Trophoblast cell (in vitro differentiated cells and primary cell): ENCODE measurements around the gene ITGB3BP.

Experiments used
- DNase-seq, 2 donors: peaks; one replicate each; pipeline ENCODE4 v3.0.0-alpha.2; 2016
- H2AFZ ChIP-seq: 2 replicates; pipeline ENCODE4 v1.6.1; 2013; ENCODE audit warnings: low read length, moderate library complexity, mild to moderate bottlenecking; ENCODE audit not compliant: insufficient read depth, poor library complexity
- H2AK5ac ChIP-seq: 2 replicates; pipeline ENCODE4 v1.6.1; 2013; ENCODE audit warnings: mild to moderate bottlenecking, low read length
- H2BK120ac ChIP-seq: 2 replicates; pipeline ENCODE4 v1.6.1; 2013; ENCODE audit warnings: low read length, mild to moderate bottlenecking, moderate library complexity; ENCODE audit not compliant: insufficient read depth, poor library complexity
- H2BK12ac ChIP-seq: 2 replicates; pipeline ENCODE4 v1.6.1; 2013; ENCODE audit warnings: mild to moderate bottlenecking, low read length, moderate library complexity
- H2BK5ac ChIP-seq: 2 replicates; pipeline ENCODE4 v1.6.1; 2013; ENCODE audit warnings: low read length, low read depth, moderate library complexity, mild to moderate bottlenecking; ENCODE audit not compliant: poor library complexity
- H3K14ac ChIP-seq: 2 replicates; pipeline ENCODE4 v1.6.1; 2013; ENCODE audit warnings: mild to moderate bottlenecking, low read length
- H3K18ac ChIP-seq: 2 replicates; pipeline ENCODE4 v1.6.1; 2013; ENCODE audit warnings: mild to moderate bottlenecking, low read length
- H3K23ac ChIP-seq: 2 replicates; pipeline ENCODE4 v1.6.1; 2013; ENCODE audit warnings: low read length
- H3K27ac ChIP-seq: 2 replicates; pipeline ENCODE4 v1.5.1; 2013; ENCODE audit warnings: low read depth, mild to moderate bottlenecking, inconsistent platforms, low read length, moderate library complexity
- H3K27me3 ChIP-seq: 2 replicates; pipeline ENCODE4 v1.6.1; 2013; ENCODE audit warnings: inconsistent platforms, mild to moderate bottlenecking, low read length, moderate library complexity; ENCODE audit not compliant: insufficient read depth
- H3K36me3 ChIP-seq, 2 experiments: 1 replicate in 1 of 2; 2 replicates in 1 of 2; pipeline ENCODE4 v1.6.1; 2013; ENCODE audit warnings: low read length in 2 of 2, mild to moderate bottlenecking in 2 of 2, moderate library complexity in 1 of 2; ENCODE audit not compliant: insufficient read depth in 2 of 2, control insufficient read depth in 1 of 2
- H3K4ac ChIP-seq: 2 replicates; pipeline ENCODE4 v1.6.1; 2013; ENCODE audit warnings: low read depth, mild to moderate bottlenecking, low read length, moderate library complexity
- H3K4me1 ChIP-seq, 2 experiments: 1 replicate in 1 of 2; 2 replicates in 1 of 2; pipeline ENCODE4 v1.6.1; 2013; ENCODE audit warnings: low read length in 2 of 2, mild to moderate bottlenecking in 2 of 2, moderate library complexity in 1 of 2; ENCODE audit not compliant: insufficient read depth in 2 of 2, control insufficient read depth in 1 of 2
- H3K4me2 ChIP-seq: 2 replicates; pipeline ENCODE4 v1.6.1; 2013; ENCODE audit warnings: inconsistent platforms, mild to moderate bottlenecking, low read length, moderate library complexity
- H3K4me3 ChIP-seq: 2 replicates; pipeline ENCODE4 v1.5.1; 2013; ENCODE audit warnings: mild to moderate bottlenecking, low read depth, low read length, inconsistent platforms
- H3K79me1 ChIP-seq: one replicate; pipeline ENCODE4 v1.6.1; 2013; ENCODE audit warnings: low read length
- H3K79me2 ChIP-seq: 2 replicates; pipeline ENCODE4 v1.6.1; 2013; ENCODE audit warnings: low read length, mild to moderate bottlenecking; ENCODE audit not compliant: control insufficient read depth, insufficient read depth, poor library complexity
- H3K9ac ChIP-seq: 2 replicates; pipeline ENCODE4 v1.6.1; 2013; ENCODE audit warnings: mild to moderate bottlenecking, low read length
- H3K9me3 ChIP-seq: 2 replicates; pipeline ENCODE4 v1.6.1; 2013; ENCODE audit warnings: low read depth, mild to moderate bottlenecking, control low read depth, inconsistent platforms, low read length; ENCODE audit not compliant: insufficient read depth
- H4K12ac ChIP-seq: 2 replicates; pipeline ENCODE4 v1.6.1; 2013; ENCODE audit warnings: low read depth, mild to moderate bottlenecking, low read length, moderate library complexity
- H4K8ac ChIP-seq: 2 replicates; pipeline ENCODE4 v1.6.1; 2013; ENCODE audit warnings: low read depth, mild to moderate bottlenecking, low read length, moderate library complexity
- H4K91ac ChIP-seq: one replicate; pipeline ENCODE4 v1.6.1; 2013; ENCODE audit warnings: low read depth, mild to moderate bottlenecking, low read length, moderate library complexity
- WGBS: extraction: QIAGEN DNeasy Blood & Tissue Kit; methylation state at CpG from one replicate; pipeline ENCODE4 v1.1.7; 2013; ENCODE audit warnings: missing lambda C conversion rate; ENCODE audit not compliant: insufficient read length, insufficient coverage; ENCODE audit errors: extremely low coverage; 5-methylcytosine and 5-hydroxymethylcytosine counted together

ITGB3BP gene

DNA sequence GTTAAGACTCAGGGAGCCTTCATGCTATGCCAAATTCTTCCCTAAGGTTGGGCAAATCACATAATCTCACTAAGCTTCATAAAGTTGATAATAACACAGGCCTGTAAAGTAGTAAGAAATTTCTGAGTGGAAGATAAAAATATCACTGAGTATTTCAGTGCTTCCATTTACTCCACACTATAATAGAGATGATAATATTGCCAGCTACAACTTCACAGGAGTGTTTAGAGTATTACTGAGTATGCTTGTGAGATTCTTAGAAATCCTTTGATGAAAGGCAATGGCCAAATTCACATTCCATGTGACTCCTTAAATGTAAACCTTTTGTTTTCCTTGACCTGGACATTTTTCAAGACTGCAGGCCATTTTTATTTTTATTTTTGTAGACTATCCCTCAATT is 10.4 kb downstream of the ITGB3BP start:
- no peak overlapping the region for H2BK120ac ChIP-seq
- no peaks in the 10 kb centered on the region for H3K79me1 ChIP-seq
- H3K9me3 ChIP-seq: peaks cover 2% of the 10 kb centered on the region
- DNase-seq: peak in 1 of 2 donors; percentile 1
- H2AK5ac ChIP-seq: no peak overlapping the region
- H3K14ac ChIP-seq: no peak overlapping the region
- no peak overlapping the region for H3K27ac ChIP-seq
- no peak overlapping the region for H3K4me3 ChIP-seq
- no peak overlapping the region for H4K8ac ChIP-seq
- H3K9ac ChIP-seq: no peak overlapping the region
- no peak overlapping the region for H3K4me2 ChIP-seq
- no peak overlapping the region for H4K12ac ChIP-seq
- no peak overlapping the region for H3K18ac ChIP-seq
- no peak overlapping the region for H2BK5ac ChIP-seq
- no peak overlapping the region for H3K23ac ChIP-seq
- no peak overlapping the region for H3K4ac ChIP-seq
- peaks cover 0 to 1% of the 10 kb centered on the region in 2 experiments for H3K36me3 ChIP-seq
- H2AFZ ChIP-seq: no peak overlapping the region
- no peak overlapping the region for H2BK12ac ChIP-seq
- H3K27me3 ChIP-seq: no peaks in the 10 kb centered on the region
- H3K79me2 ChIP-seq: no peaks in the 10 kb centered on the region
- no peaks in the 10 kb centered on the region for H3K4me1 ChIP-seq
- no peak overlapping the region for H4K91ac ChIP-seq

DNA sequence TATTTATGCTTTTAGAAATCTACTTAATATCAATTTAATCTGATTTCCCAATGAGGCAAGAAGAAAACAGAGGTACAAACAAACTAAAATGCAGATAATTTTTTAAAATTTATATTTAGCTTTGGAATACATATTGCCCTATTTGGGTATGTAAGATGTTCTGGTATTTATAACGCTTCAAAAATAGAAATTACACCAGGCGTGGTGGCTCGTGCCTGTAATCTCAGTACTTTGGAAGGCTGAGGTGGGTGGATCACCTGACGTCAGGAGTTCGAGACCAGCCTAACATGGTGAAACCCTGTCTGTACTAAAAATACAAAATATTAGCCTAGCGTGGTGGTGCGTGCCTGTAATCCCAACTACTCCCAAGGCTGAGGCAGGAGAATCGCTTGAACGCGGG is 13.3 kb downstream of the ITGB3BP start:
- Histone ChIP-seq H3K9me3 (no peaks in the 10 kb centered on the region), H3K79me1 (no peaks in the 10 kb centered on the region), H2BK12ac (no peak overlapping the region), H3K79me2 (no peaks in the 10 kb centered on the region), H3K14ac (no peak overlapping the region), H3K4me1 (no peaks in the 10 kb centered on the region), H2BK120ac (no peak overlapping the region), H3K18ac (no peak overlapping the region), H2AK5ac (no peak overlapping the region), H4K12ac (no peak overlapping the region), H2BK5ac (no peak overlapping the region), H3K23ac (no peak overlapping the region), H3K36me3 (peaks cover 0 to 1% of the 10 kb centered on the region in 2 experiments), H3K27me3 (no peaks in the 10 kb centered on the region), H4K8ac (no peak overlapping the region), H3K9ac (no peak overlapping the region), H3K4ac (no peak overlapping the region), H3K4me3 (no peak overlapping the region), H2AFZ (no peak overlapping the region), H3K27ac (no peak overlapping the region), H4K91ac (no peak overlapping the region), H3K4me2 (no peak overlapping the region)
- no CpG with 5 or more reads among the region's 10 CpGs for WGBS
- no peak for DNase-seq

DNA sequence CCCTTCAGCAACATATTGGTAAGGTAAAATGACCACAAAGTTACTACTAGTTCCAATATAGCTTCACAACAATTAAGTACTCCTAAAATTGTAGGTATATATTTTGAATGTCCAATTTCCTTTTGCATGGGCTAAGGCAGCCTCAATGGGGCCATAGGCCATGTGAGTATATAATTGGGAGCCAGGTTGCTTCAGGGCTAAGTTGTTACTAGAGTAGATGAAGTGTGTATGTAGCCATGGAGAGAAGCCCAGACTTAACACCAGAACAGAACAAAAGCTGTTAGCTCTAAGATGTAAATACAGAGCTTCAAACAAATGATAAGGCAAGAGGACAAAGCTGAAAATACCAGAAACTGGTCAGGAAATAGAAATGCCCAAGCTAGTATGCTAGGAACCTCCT is 16.2 kb downstream of the ITGB3BP start:
- no peak for DNase-seq
- no peaks in the 10 kb centered on the region for H3K9me3 ChIP-seq
- H3K27ac ChIP-seq: no peak overlapping the region
- H4K8ac ChIP-seq: no peak overlapping the region
- H2BK120ac ChIP-seq: no peak overlapping the region
- no peak overlapping the region for H4K91ac ChIP-seq
- H4K12ac ChIP-seq: no peak overlapping the region
- no peak overlapping the region for H3K4ac ChIP-seq
- no peak overlapping the region for H2BK5ac ChIP-seq
- no peak overlapping the region for H3K23ac ChIP-seq
- no peak overlapping the region for H3K9ac ChIP-seq
- H2AFZ ChIP-seq: no peak overlapping the region
- no peak overlapping the region for H2AK5ac ChIP-seq
- no peak overlapping the region for H2BK12ac ChIP-seq
- no peaks in the 10 kb centered on the region for H3K79me2 ChIP-seq
- no peak overlapping the region for H3K14ac ChIP-seq
- peaks cover 0 to 1% of the 10 kb centered on the region in 2 experiments for H3K36me3 ChIP-seq
- H3K27me3 ChIP-seq: no peaks in the 10 kb centered on the region
- H3K18ac ChIP-seq: no peak overlapping the region
- no peaks in the 10 kb centered on the region for H3K4me1 ChIP-seq
- no peaks in the 10 kb centered on the region for H3K79me1 ChIP-seq
- H3K4me2 ChIP-seq: no peak overlapping the region
- no peak overlapping the region for H3K4me3 ChIP-seq

DNA sequence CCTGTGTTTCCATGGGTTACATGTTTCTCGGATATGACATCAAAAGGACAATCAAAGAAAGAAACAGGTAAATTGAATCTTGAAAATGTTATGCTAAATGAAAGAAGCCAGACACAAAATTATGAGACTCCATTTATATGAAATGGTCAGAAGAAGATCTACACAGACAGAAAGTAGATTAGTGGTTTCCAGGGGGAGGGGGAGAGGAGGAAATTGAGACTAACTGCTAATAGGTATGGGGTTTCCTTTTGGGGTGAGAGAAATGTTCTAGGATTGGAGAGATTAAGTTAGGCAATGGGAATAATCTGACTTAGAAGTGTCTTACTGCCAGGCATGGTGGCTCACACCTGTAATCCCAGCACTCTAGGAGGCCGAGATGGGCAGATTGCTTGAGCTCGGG is 21.8 kb downstream of the ITGB3BP start:
- no peak overlapping the region for H4K8ac ChIP-seq
- H3K27me3 ChIP-seq: no peaks in the 10 kb centered on the region
- WGBS: no CpG with 5 or more reads among the region's 3 CpGs
- H4K91ac ChIP-seq: no peak overlapping the region
- H2AK5ac ChIP-seq: no peak overlapping the region
- H3K36me3 ChIP-seq: no peaks in the 10 kb centered on the region
- H3K23ac ChIP-seq: no peak overlapping the region
- no peak overlapping the region for H3K18ac ChIP-seq
- no peak overlapping the region for H3K9ac ChIP-seq
- H3K27ac ChIP-seq: no peak overlapping the region
- H2BK12ac ChIP-seq: no peak overlapping the region
- no peaks in the 10 kb centered on the region for H3K79me2 ChIP-seq
- H3K9me3 ChIP-seq: no peaks in the 10 kb centered on the region
- no peak for DNase-seq
- H4K12ac ChIP-seq: no peak overlapping the region
- no peak overlapping the region for H3K4me3 ChIP-seq
- H3K4ac ChIP-seq: no peak overlapping the region
- H3K4me2 ChIP-seq: no peak overlapping the region
- H2BK5ac ChIP-seq: no peak overlapping the region
- no peaks in the 10 kb centered on the region for H3K79me1 ChIP-seq
- H2AFZ ChIP-seq: no peak overlapping the region
- no peaks in the 10 kb centered on the region for H3K4me1 ChIP-seq
- no peak overlapping the region for H3K14ac ChIP-seq
- H2BK120ac ChIP-seq: no peak overlapping the region

DNA sequence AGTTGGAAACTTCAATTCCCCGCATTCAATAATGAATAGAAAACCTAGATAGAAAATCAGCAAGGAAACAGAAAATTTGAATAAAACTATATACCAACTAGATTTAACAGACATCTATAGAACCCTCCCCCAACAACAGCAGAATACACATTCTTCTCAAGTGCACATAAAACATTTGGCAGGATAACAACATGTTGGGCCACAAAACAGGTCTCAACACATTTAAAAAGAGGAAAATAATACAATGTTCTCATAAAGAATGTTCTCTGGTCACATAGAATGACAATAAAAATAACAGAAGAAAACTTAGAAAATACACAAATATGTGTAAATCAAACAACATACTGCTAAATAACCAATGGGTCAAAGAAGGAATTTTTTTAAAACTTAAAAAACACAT is 24.9 kb downstream of the ITGB3BP start:
- Histone ChIP-seq H4K12ac (no peak overlapping the region), H2BK5ac (no peak overlapping the region), H3K18ac (no peak overlapping the region), H3K27ac (no peak overlapping the region), H3K4me1 (no peaks in the 10 kb centered on the region), H3K79me2 (no peaks in the 10 kb centered on the region), H3K79me1 (no peaks in the 10 kb centered on the region), H3K9me3 (no peaks in the 10 kb centered on the region), H3K9ac (no peak overlapping the region), H3K36me3 (peaks cover 0 to 3% of the 10 kb centered on the region in 2 experiments), H2BK12ac (no peak overlapping the region), H3K4me2 (no peak overlapping the region), H2AFZ (no peak overlapping the region), H3K14ac (no peak overlapping the region), H2AK5ac (no peak overlapping the region), H3K23ac (no peak overlapping the region), H2BK120ac (no peak overlapping the region), H3K4me3 (no peak overlapping the region), H3K4ac (no peak overlapping the region), H4K91ac (no peak overlapping the region), H3K27me3 (no peaks in the 10 kb centered on the region), H4K8ac (no peak overlapping the region)
- no peak for DNase-seq
- no CpG with 5 or more reads among the region's 1 CpG for WGBS
